DND-41 (cell line): ENCODE results near the gene FMO2.

Source experiments
- ATAC-seq: fragments of 200-7000 bp; cut with Tn5 transposase; 3 replicates; pipeline ENCODE4 v1.9.1; 2021; ENCODE audit warnings: low read depth; ENCODE audit not compliant: insufficient read depth
- DNase-seq: peaks from one replicate; pipeline ENCODE4 v3.0.0-alpha.2; 2020
- H2AFZ ChIP-seq: 2 replicates; pipeline ENCODE4 v1.6.0; 2012; ENCODE audit warnings: low read depth, low read length
- H3K27ac ChIP-seq: 2 replicates; pipeline ENCODE4 v1.5.1; 2012; ENCODE audit warnings: low read length, inconsistent platforms
- H3K27me3 ChIP-seq: fragments of 200-600 bp; sonication (generic); 2 replicates; pipeline ENCODE4 v1.6.0; 2012; ENCODE audit warnings: low read length, mild to moderate bottlenecking, inconsistent platforms; ENCODE audit not compliant: insufficient read depth, poor library complexity
- H3K36me3 ChIP-seq: 2 replicates; pipeline ENCODE4 v1.5.1; 2012; ENCODE audit warnings: low read length, inconsistent platforms; ENCODE audit not compliant: insufficient read depth
- H3K4me1 ChIP-seq: 2 replicates; pipeline ENCODE4 v1.5.1; 2012; ENCODE audit warnings: mild to moderate bottlenecking, low read length; ENCODE audit not compliant: insufficient read depth
- H3K4me2 ChIP-seq: 2 replicates; pipeline ENCODE4 v1.6.0; 2012; ENCODE audit warnings: mild to moderate bottlenecking, moderate library complexity, low read length, inconsistent platforms; ENCODE audit not compliant: insufficient read depth
- H3K4me3 ChIP-seq, 2 experiments: fragments of 200-600 bp in 1 of 2; shearing (Covaris generic) in 1 of 2; 2 replicates each; pipeline ENCODE4 v1.5.1; 2012 to 2016; ENCODE audit warnings: inconsistent platforms in 2 of 2, low read length in 2 of 2, mild to moderate bottlenecking in 2 of 2, low read depth in 1 of 2, moderate library complexity in 1 of 2
- H3K79me2 ChIP-seq: 2 replicates; pipeline ENCODE4 v1.6.0; 2012; ENCODE audit warnings: low read length, inconsistent platforms; ENCODE audit not compliant: insufficient read depth
- H3K9ac ChIP-seq: 2 replicates; pipeline ENCODE4 v1.6.0; 2012; ENCODE audit warnings: low read depth, mild to moderate bottlenecking, inconsistent platforms, low read length, moderate library complexity
- H3K9me3 ChIP-seq: 2 replicates; pipeline ENCODE4 v1.5.1; 2012; ENCODE audit warnings: low read length, moderate library complexity, mild to moderate bottlenecking, inconsistent platforms; ENCODE audit not compliant: insufficient read depth, severe bottlenecking
- H4K20me1 ChIP-seq: 2 replicates; pipeline ENCODE4 v1.6.0; 2012; ENCODE audit warnings: low read length; ENCODE audit not compliant: insufficient read depth
- EZH2 ChIP-seq: IDR thresholded peaks from 3 replicates; pipeline ENCODE4 v1.6.1; 2012; ENCODE audit warnings: borderline replicate concordance, low read depth, mild to moderate bottlenecking, moderate library complexity, low read length, inconsistent platforms; ENCODE audit not compliant: severe bottlenecking
- TF ChIP-seq, protein P1 (sequence below): IDR thresholded peaks from 2 replicates; pipeline ENCODE4 v1.5.1; 2012; ENCODE audit warnings: borderline replicate concordance, low read length, moderate library complexity, mild to moderate bottlenecking; ENCODE audit not compliant: poor library complexity, severe bottlenecking; ENCODE audit errors: extremely low read depth

FMO2 gene

GRCh38 chr1:171142416-171143385 lies 42.4 kb upstream of the FMO2 start:
- Histone ChIP-seq H3K27me3 (peaks cover 11% of the 10 kb centered on the region), H3K4me2 (no peak overlapping the region)

DNA sequence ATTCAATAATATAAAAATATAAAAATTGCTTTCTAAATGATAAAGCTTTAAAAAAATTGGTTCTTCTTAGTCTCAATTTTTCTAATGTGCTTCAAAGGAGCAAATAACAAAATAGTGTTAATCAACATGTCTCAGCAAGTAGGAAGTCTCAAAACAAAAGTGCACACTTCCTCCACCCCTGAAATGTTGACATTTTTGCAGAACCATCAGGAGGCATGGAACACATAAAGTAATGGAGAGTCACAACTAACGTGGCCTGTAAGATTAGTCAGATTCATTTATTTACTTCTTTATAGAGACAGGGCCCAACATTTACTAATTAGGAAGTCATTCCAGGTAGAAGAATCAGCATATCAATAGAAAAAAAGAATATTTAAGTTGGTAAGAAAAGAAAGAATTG lies 34.9 kb upstream of the FMO2 start:
- H3K4me1 ChIP-seq, result no peaks in the 10 kb centered on the region
- H3K79me2 ChIP-seq, result no peaks in the 10 kb centered on the region
- no peaks in the 10 kb centered on the region for H3K9me3 ChIP-seq
- H3K27me3 ChIP-seq, result no peaks in the 10 kb centered on the region
- no peaks in the 10 kb centered on the region for H4K20me1 ChIP-seq
- no peaks in the 10 kb centered on the region for H3K36me3 ChIP-seq
- H3K9ac ChIP-seq, result no peak overlapping the region
- DNase-seq, result no peak
- H3K4me2 ChIP-seq, result no peak overlapping the region
- no peak for TF ChIP-seq EZH2
- TF ChIP-seq, protein P1, sequence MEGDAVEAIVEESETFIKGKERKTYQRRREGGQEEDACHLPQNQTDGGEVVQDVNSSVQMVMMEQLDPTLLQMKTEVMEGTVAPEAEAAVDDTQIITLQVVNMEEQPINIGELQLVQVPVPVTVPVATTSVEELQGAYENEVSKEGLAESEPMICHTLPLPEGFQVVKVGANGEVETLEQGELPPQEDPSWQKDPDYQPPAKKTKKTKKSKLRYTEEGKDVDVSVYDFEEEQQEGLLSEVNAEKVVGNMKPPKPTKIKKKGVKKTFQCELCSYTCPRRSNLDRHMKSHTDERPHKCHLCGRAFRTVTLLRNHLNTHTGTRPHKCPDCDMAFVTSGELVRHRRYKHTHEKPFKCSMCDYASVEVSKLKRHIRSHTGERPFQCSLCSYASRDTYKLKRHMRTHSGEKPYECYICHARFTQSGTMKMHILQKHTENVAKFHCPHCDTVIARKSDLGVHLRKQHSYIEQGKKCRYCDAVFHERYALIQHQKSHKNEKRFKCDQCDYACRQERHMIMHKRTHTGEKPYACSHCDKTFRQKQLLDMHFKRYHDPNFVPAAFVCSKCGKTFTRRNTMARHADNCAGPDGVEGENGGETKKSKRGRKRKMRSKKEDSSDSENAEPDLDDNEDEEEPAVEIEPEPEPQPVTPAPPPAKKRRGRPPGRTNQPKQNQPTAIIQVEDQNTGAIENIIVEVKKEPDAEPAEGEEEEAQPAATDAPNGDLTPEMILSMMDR, result no peak
- no peak overlapping the region for H2AFZ ChIP-seq
- no peak overlapping the region for H3K27ac ChIP-seq
- no peak overlapping the region for H3K4me3 ChIP-seq
- ATAC-seq, result no peak

More at GRCh38 chr1:171142416-171143385, 42.4 kb upstream of the FMO2 start:
- no peaks in the 10 kb centered on the region for H3K79me2 ChIP-seq
- no peak overlapping the region for H2AFZ ChIP-seq
- no peak for DNase-seq
- no peaks in the 10 kb centered on the region for H3K4me1 ChIP-seq
- H3K9me3 ChIP-seq, result no peaks in the 10 kb centered on the region
- no peak for ATAC-seq
- H3K27ac ChIP-seq, result no peak overlapping the region
- no peaks in the 10 kb centered on the region for H4K20me1 ChIP-seq
- no peaks in the 10 kb centered on the region for H3K36me3 ChIP-seq
- no peak overlapping the region for H3K4me3 ChIP-seq
- TF ChIP-seq, protein P1, result no peak
- TF ChIP-seq EZH2, result no peak
- no peak overlapping the region for H3K9ac ChIP-seq

DNA sequence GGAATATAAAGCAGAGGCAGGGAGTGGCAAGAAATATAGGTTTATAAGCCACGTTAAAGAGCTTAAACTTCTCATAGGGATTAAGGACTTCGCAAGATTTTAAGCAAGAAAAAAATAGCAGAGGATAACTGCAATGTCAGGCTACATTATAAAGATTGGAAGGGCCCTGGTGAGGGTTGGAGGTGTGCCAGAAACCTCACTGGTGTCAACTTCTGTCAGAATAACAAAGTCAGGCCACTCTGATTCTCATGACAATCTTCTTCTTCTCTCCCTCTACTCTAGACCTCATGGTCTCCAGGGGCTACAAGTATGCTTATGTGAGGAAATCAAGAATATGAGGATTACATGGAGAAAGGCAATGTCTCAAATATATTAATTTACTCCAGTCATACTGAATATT lies 32.6 kb upstream of the FMO2 start:
- H3K9me3 ChIP-seq, result no peaks in the 10 kb centered on the region
- DNase-seq, result no peak

More for the DNA sequence above, 32.6 kb upstream of the FMO2 start:
- Histone ChIP-seq H3K27ac (no peak overlapping the region), H3K27me3 (no peaks in the 10 kb centered on the region), H3K4me2 (no peak overlapping the region), H3K4me1 (no peaks in the 10 kb centered on the region), H2AFZ (no peak overlapping the region), H3K9ac (no peak overlapping the region), H4K20me1 (no peaks in the 10 kb centered on the region), H3K36me3 (no peaks in the 10 kb centered on the region), H3K79me2 (no peaks in the 10 kb centered on the region), H3K4me3 (no peak overlapping the region)
- ATAC-seq, result no peak
- TF ChIP-seq, protein P1, result no peak
- no peak for TF ChIP-seq EZH2
